K562 (cell line): ENCODE data around the gene ADM2. TPM values are rescaled to one million over a fixed set of nuclear protein-coding genes. Genes with fewer than 3 reads are reported as not detected.
A peak's percentile ranks its signal among the peaks of the same experiment; 100 is the strongest.

Experiments used
- ATAC-seq: fragments of 200-7000 bp; cut with Tn5 transposase; 3 replicates; pipeline ENCODE4 v1.9.1; 2020; ENCODE audit warnings: moderate library complexity
- BruUV-seq: library from RNA; stranded (reverse); fragments of 400-500 nt; replicated peaks from 2 replicates; lab custom pipeline; 2021; lab: Mats Ljungman, UMichigan
- CTCF ChIA-PET: fragments of 300-600 bp; formaldehyde crosslinking; extraction: SDS; loops from one replicate; lab custom pipeline; 2021; ENCODE audit warnings: low intra/inter-chr PET ratio; lab: Yijun Ruan, JAX
- POLR2A ChIA-PET: fragments of 300-600, 350-650 bp; sonication (Branson Sonifier 250); formaldehyde crosslinking; extraction: SDS; loops from one replicate; lab custom pipeline; 2021; ENCODE audit warnings: antibody characterized with exemption, inconsistent platforms; lab: Yijun Ruan, JAX
- DNase-seq, 4 experiments: peaks; one replicate each; pipeline versions ENCODE4 v3.0.0 to v3.0.0-alpha.2; 2011 to 2018; ENCODE audit warnings: low spot score in 3 of 4, mixed read lengths in 3 of 4; ENCODE audit errors: extremely low read depth in 1 of 4
- FAIRE-seq: peaks from 2 replicates; lab custom pipeline; 2011; peaks lifted over from hg19 to GRCh38; lab: Jason Lieb, UNC
- H2AFZ ChIP-seq: 2 replicates; pipeline ENCODE4 v1.6.0; 2011; ENCODE audit warnings: low read depth, low read length, control low read depth, inconsistent platforms
- H3K27ac ChIP-seq: fragments of 200-600 bp; 3 replicates; pipeline ENCODE4 v1.8.0; 2011; ENCODE audit warnings: low read depth, mild to moderate bottlenecking, control low read depth, inconsistent platforms, low read length, moderate library complexity, mixed read lengths; ENCODE audit errors: extremely low read depth
- H3K27me3 ChIP-seq, 2 experiments: fragments of 300-600 bp in 1 of 2; 2 replicates in 1 of 2; 3 replicates in 1 of 2; pipeline versions ENCODE4 v1.6.0 to v1.8.0; 2011; ENCODE audit warnings: inconsistent platforms in 2 of 2, low read length in 2 of 2, mild to moderate bottlenecking in 1 of 2, mixed read lengths in 1 of 2, moderate library complexity in 1 of 2; ENCODE audit not compliant: control insufficient read depth in 2 of 2, insufficient read depth in 2 of 2
- H3K36me3 ChIP-seq: fragments of 300-600 bp; 3 replicates; pipeline ENCODE4 v1.8.0; 2011; ENCODE audit warnings: mild to moderate bottlenecking, low read length, inconsistent platforms; ENCODE audit not compliant: control insufficient read depth, insufficient read depth
- H3K4me1 ChIP-seq, 2 experiments: fragments of 200-600 bp in 1 of 2; replicated peaks in 1 of 2; 2 replicates in 1 of 2; 3 replicates in 1 of 2; pipeline versions ENCODE4 v1.5.1 to v1.8.0; 2011; ENCODE audit warnings: inconsistent platforms in 2 of 2, low read length in 2 of 2, mild to moderate bottlenecking in 1 of 2, mixed read lengths in 1 of 2, moderate library complexity in 1 of 2; ENCODE audit not compliant: control insufficient read depth in 2 of 2, insufficient read depth in 2 of 2
- H3K4me2 ChIP-seq: 2 replicates; pipeline ENCODE4 v1.6.1; 2011; ENCODE audit warnings: low read length, control low read depth, inconsistent platforms, mixed read lengths; ENCODE audit not compliant: insufficient read depth
- H3K4me3 ChIP-seq: fragments of 200-600 bp; sonication (generic), shearing (Covaris generic); 2 replicates; pipeline ENCODE4 v1.5.1; 2016; ENCODE audit warnings: control low read depth, inconsistent platforms
- H3K79me2 ChIP-seq: fragments of 200-600 bp; 3 replicates; pipeline ENCODE4 v1.8.0; 2011; ENCODE audit warnings: low read length, inconsistent platforms; ENCODE audit not compliant: control insufficient read depth, insufficient read depth
- H3K9ac ChIP-seq, 2 experiments: 2 replicates each; pipeline versions ENCODE4 v1.6.0 to v1.6.1; 2011; ENCODE audit warnings: low read depth in 2 of 2, low read length in 2 of 2, control low read depth in 1 of 2, inconsistent platforms in 1 of 2, mild to moderate bottlenecking in 1 of 2, mixed read lengths in 1 of 2; ENCODE audit not compliant: insufficient read depth in 1 of 2
- H3K9me1 ChIP-seq: one replicate; pipeline ENCODE4 v1.6.0; 2011; ENCODE audit warnings: inconsistent platforms, mild to moderate bottlenecking, low read length, moderate library complexity; ENCODE audit not compliant: control insufficient read depth, insufficient read depth
- H3K9me3 ChIP-seq: replicated peaks from 2 replicates; pipeline ENCODE4 v1.5.1; 2011; ENCODE audit warnings: low read depth, low read length, inconsistent platforms; ENCODE audit not compliant: control insufficient read depth, insufficient read depth
- H4K20me1 ChIP-seq: replicated peaks from 2 replicates; pipeline ENCODE4 v1.6.1; 2011; ENCODE audit warnings: low read length, inconsistent platforms, mixed read lengths; ENCODE audit not compliant: control insufficient read depth, insufficient read depth
- CEBPB ChIP-seq: fragments of 450-650 bp; IDR thresholded peaks from 2 replicates; pipeline ENCODE4 v1.6.1; 2016; ENCODE audit warnings: missing genetic modification characterization, missing compliant biosample characterization
- CREB5 ChIP-seq: fragments of 250-450 bp; sonication (Bioruptor Pico); IDR thresholded peaks from 2 replicates; pipeline ENCODE4 v1.5.0; 2020; ENCODE audit warnings: mild to moderate bottlenecking
- L3MBTL2 ChIP-seq: fragments of 450-650 bp; IDR thresholded peaks from 2 replicates; pipeline ENCODE4 v1.6.1; 2016; ENCODE audit warnings: mild to moderate bottlenecking, moderate library complexity
- POLR2G ChIP-seq: fragments of 200-400 bp; formaldehyde crosslinking; IDR thresholded peaks from 2 replicates; pipeline ENCODE4 v1.6.1; 2017; ENCODE audit warnings: low read depth, mild to moderate bottlenecking, antibody characterized with exemption, low read length, moderate library complexity
- RAD21 ChIP-seq, 2 experiments: fragments of 250-450 bp in 1 of 2; fragments of 450-650 bp in 1 of 2; sonication (Bioruptor Pico) in 1 of 2; formaldehyde crosslinking in 1 of 2; IDR thresholded peaks in 1 of 2; conservative IDR thresholded peaks in 1 of 2; 2 replicates each; pipeline versions ENCODE4 v1.4.0 to v1.8.0; 2020 to 2022; ENCODE audit warnings: mild to moderate bottlenecking in 2 of 2, moderate library complexity in 1 of 2
- RFX5 ChIP-seq: IDR thresholded peaks from 2 replicates; pipeline ENCODE4 v1.6.1; 2011; ENCODE audit warnings: low read depth, mild to moderate bottlenecking, improper control_type of control experiment, low read length
- SP2 ChIP-seq: IDR thresholded peaks from 2 replicates; pipeline ENCODE4 v1.6.1; 2011; ENCODE audit warnings: mild to moderate bottlenecking, low read depth, low read length, moderate library complexity; ENCODE audit not compliant: poor library complexity, severe bottlenecking; ENCODE audit errors: extremely low read depth
- ZNF140 ChIP-seq: fragments of 250-450 bp; sonication (Bioruptor Pico); IDR thresholded peaks from 2 replicates; pipeline ENCODE4 v1.8.0; 2021; ENCODE audit warnings: moderate library complexity, mild to moderate bottlenecking, inconsistent platforms
- WGBS: fragments of 100-300 bp; shearing (Covaris generic); methylation state at CpG from one replicate; pipeline ENCODE4 v1.1.6; 2016; ENCODE audit warnings: low coverage, mixed read lengths; ENCODE audit not compliant: insufficient coverage; ENCODE audit errors: missing lambda C conversion rate; 5-methylcytosine and 5-hydroxymethylcytosine counted together
- in situ Hi-C: fragments of 300-500 bp; cut with MboI; formaldehyde crosslinking; loops from 4 replicates; pipeline ENCODE4 v1.15.0; 2018; ENCODE audit warnings: inconsistent platforms, mixed read lengths
- intact Hi-C: fragments of 100-400 bp; cut with micrococcal nuclease; formaldehyde crosslinking; loops from 2 replicates; pipeline ENCODE4 v1.14.2; 2022
- polyA plus RNA-seq, 8 experiments: library from polyadenylated mRNA; depleted of rRNA in 4 of 8; stranded (reverse) in 5 of 8; unstranded in 3 of 8; fragments of >200 nt; fragmentation: Nextera tagmentation in 2 of 8; fragmentation: Illumina TruSeq in 1 of 8; extraction: Ambion mirVana in 2 of 8; extraction: Trizol in 1 of 8; gene quantifications; 2 replicates each; pipeline versions ENCODE4 v1.2.1 to v1.2.3, GENCODE V29; 2011 to 2014; ENCODE audit warnings: inconsistent platforms in 1 of 8, missing spikeins in 1 of 8
- total RNA-seq, 7 experiments: library from RNA; depleted of rRNA in 6 of 7; stranded (reverse); fragments of >200 nt in 6 of 7; fragmentation: Illumina TruSeq in 2 of 7; extraction: Trizol in 2 of 7; gene quantifications; 2 replicates each; pipeline versions ENCODE4 v1.2.1 to v1.2.3, GENCODE V29; 2011 to 2021; ENCODE audit warnings: low replicate concordance in 1 of 7
- TF ChIP-seq, protein P1 (sequence below): fragments of 450-650 bp; IDR thresholded peaks from 2 replicates; pipeline ENCODE4 v1.6.1; 2014; ENCODE audit warnings: low read depth, mild to moderate bottlenecking, moderate library complexity, borderline replicate concordance
- TF ChIP-seq, protein P2 (sequence below): fragments of 250-450 bp; sonication (Bioruptor Pico); IDR thresholded peaks from 2 replicates; pipeline ENCODE4 v1.5.0; 2022; ENCODE audit warnings: mild to moderate bottlenecking
- TF ChIP-seq, protein P3 (sequence below): fragments of 250-450 bp; sonication (Bioruptor Pico); IDR thresholded peaks from 2 replicates; pipeline ENCODE4 v1.6.1; 2021; ENCODE audit warnings: mild to moderate bottlenecking
- TF ChIP-seq, protein P4 (sequence below): IDR thresholded peaks from 2 replicates; pipeline ENCODE4 v1.6.1; 2014; ENCODE audit warnings: antibody characterized with exemption

Gene ADM2
- total and polyA plus RNA-seq, 9 of the 15 experiments (the other 6 are each of a cell fraction or from before 2014, with no cell fraction given), result 0.11 to 5.1 (median 0.38) TPM

GRCh38 chr22:50532824-50533796 lies 51.8 kb downstream of the ADM2 start:
- in situ Hi-C loops, result no loop called here
- ChIA-PET POLR2A (interaction anchor here (0.6 to 0.8 kb wide), 3 partner anchors 15 to 56 kb away, joined by 3 read pairs; no protein-coding TSS in a partner anchor), CTCF (no interaction called here)
- peak overlapping the region; percentile 74; the same call in 2 of the 3 replicates for H3K27ac ChIP-seq
- FAIRE-seq (peak; percentile 57), DNase-seq (peak in 1 of 4 experiments; percentile 49), ATAC-seq (peak; percentile 72)
- H3K4me1 ChIP-seq, result peaks cover 10 to 36% of the 10 kb centered on the region in 2 experiments; a peak in 4 of 5 replicates
- intact Hi-C loops, result no loop called here
- H3K36me3 ChIP-seq, result no peaks in the 10 kb centered on the region
- BruUV-seq, result no TSS peak
- no peaks in the 10 kb centered on the region for H3K27me3 ChIP-seq
- no peaks in the 10 kb centered on the region for H3K9me1 ChIP-seq
- WGBS, result 15% methylated on average over 19 of the region's 19 CpGs
- no peaks in the 10 kb centered on the region for H4K20me1 ChIP-seq
- no peaks in the 10 kb centered on the region for H3K79me2 ChIP-seq
- H3K4me2 ChIP-seq, result peak overlapping the region; percentile 55; the same call in 1 of the 2 replicates
- 0 out of 4 replicates have a peak overlapping the region, but pooled peaks of 1 of the 2 experiments have one; percentile 25 for H3K9ac ChIP-seq
- 0 out of 2 replicates have a peak, but pooled peaks cover 2% of the 10 kb centered on the region for H3K9me3 ChIP-seq
- no peak overlapping the region for H3K4me3 ChIP-seq
- H2AFZ ChIP-seq, result no peak overlapping the region
- TF ChIP-seq, protein P1, sequence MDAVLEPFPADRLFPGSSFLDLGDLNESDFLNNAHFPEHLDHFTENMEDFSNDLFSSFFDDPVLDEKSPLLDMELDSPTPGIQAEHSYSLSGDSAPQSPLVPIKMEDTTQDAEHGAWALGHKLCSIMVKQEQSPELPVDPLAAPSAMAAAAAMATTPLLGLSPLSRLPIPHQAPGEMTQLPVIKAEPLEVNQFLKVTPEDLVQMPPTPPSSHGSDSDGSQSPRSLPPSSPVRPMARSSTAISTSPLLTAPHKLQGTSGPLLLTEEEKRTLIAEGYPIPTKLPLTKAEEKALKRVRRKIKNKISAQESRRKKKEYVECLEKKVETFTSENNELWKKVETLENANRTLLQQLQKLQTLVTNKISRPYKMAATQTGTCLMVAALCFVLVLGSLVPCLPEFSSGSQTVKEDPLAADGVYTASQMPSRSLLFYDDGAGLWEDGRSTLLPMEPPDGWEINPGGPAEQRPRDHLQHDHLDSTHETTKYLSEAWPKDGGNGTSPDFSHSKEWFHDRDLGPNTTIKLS, result no peak
- no peak for TF ChIP-seq CREB5 (CRISPR knock-in tag)
- TF ChIP-seq RAD21 (CRISPR knock-in tag; conservative IDR thresholded peaks at IDR 0.05 in 1 of 2, IDR thresholded peaks at IDR 0.05 in 1 of 2), result no peak
- no peak for TF ChIP-seq ZNF140 (CRISPR knock-in tag)
- TF ChIP-seq, protein P2, sequence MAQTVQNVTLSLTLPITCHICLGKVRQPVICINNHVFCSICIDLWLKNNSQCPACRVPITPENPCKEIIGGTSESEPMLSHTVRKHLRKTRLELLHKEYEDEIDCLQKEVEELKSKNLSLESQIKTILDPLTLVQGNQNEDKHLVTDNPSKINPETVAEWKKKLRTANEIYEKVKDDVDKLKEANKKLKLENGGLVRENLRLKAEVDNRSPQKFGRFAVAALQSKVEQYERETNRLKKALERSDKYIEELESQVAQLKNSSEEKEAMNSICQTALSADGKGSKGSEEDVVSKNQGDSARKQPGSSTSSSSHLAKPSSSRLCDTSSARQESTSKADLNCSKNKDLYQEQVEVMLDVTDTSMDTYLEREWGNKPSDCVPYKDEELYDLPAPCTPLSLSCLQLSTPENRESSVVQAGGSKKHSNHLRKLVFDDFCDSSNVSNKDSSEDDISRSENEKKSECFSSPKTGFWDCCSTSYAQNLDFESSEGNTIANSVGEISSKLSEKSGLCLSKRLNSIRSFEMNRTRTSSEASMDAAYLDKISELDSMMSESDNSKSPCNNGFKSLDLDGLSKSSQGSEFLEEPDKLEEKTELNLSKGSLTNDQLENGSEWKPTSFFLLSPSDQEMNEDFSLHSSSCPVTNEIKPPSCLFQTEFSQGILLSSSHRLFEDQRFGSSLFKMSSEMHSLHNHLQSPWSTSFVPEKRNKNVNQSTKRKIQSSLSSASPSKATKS (CRISPR knock-in tag), result no peak
- no peak for TF ChIP-seq RFX5
- TF ChIP-seq L3MBTL2, result no peak
- TF ChIP-seq, protein P3, sequence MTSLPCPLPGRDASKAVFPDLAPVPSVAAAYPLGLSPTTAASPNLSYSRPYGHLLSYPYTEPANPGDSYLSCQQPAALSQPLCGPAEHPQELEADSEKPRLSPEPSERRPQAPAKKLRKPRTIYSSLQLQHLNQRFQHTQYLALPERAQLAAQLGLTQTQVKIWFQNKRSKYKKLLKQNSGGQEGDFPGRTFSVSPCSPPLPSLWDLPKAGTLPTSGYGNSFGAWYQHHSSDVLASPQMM, result no peak
- no peak for TF ChIP-seq SP2
- no peak for TF ChIP-seq CEBPB
- TF ChIP-seq, protein P4, sequence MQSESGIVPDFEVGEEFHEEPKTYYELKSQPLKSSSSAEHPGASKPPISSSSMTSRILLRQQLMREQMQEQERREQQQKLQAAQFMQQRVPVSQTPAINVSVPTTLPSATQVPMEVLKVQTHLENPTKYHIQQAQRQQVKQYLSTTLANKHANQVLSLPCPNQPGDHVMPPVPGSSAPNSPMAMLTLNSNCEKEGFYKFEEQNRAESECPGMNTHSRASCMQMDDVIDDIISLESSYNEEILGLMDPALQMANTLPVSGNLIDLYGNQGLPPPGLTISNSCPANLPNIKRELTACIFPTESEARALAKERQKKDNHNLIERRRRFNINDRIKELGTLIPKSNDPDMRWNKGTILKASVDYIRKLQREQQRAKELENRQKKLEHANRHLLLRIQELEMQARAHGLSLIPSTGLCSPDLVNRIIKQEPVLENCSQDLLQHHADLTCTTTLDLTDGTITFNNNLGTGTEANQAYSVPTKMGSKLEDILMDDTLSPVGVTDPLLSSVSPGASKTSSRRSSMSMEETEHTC, result no peak
- TF ChIP-seq POLR2G, result no peak
